Activated CD8-positive, alpha-beta T cell treated with anti-CD3 and anti-CD28 coated beads for 36 hours (primary cell): ENCODE measurements around the gene ZNF181. TPM values are rescaled to one million over a fixed set of nuclear protein-coding genes. Genes with fewer than 3 reads are reported as not detected.

Experiments
- ATAC-seq: fragments of 200-7000 bp; cut with Tn5 transposase; one replicate; pipeline ENCODE4 v1.10.0; 2021; ENCODE audit warnings: mild to moderate bottlenecking, moderate library complexity
- CTCF ChIA-PET: fragments of 350-600 bp; sonication (Branson Sonifier 250); formaldehyde crosslinking; loops from one replicate; lab custom pipeline; 2021; ENCODE audit warnings: antibody characterized with exemption; lab: Charles Lee
- POLR2A ChIA-PET: fragments of 350-600 bp; sonication (Branson Sonifier 250); formaldehyde crosslinking; loops from one replicate; lab custom pipeline; 2021; ENCODE audit warnings: antibody characterized with exemption; lab: Charles Lee
- DNase-seq: peaks from one replicate; pipeline ENCODE4 v3.0.0-alpha.2; 2020
- H3K27ac Mint-ChIP-seq: one replicate; pipeline ENCODE4 v1.8.0; 2021; ENCODE audit warnings: mild to moderate bottlenecking, mixed read lengths
- H3K27me3 Mint-ChIP-seq: one replicate; pipeline ENCODE4 v1.8.0; 2021; ENCODE audit warnings: mixed read lengths
- H3K36me3 Mint-ChIP-seq: one replicate; pipeline ENCODE4 v1.8.0; 2021; ENCODE audit warnings: low read depth, mixed read lengths
- H3K4me1 Mint-ChIP-seq: one replicate; pipeline ENCODE4 v1.8.0; 2021; ENCODE audit warnings: low read depth, mixed read lengths
- H3K4me3 Mint-ChIP-seq: one replicate; pipeline ENCODE4 v1.8.0; 2021; ENCODE audit warnings: mild to moderate bottlenecking, moderate library complexity, mixed read lengths
- H3K9me3 Mint-ChIP-seq: one replicate; pipeline ENCODE4 v1.8.0; 2021; ENCODE audit warnings: mixed read lengths
- intact Hi-C: fragments of 100-400 bp; cut with micrococcal nuclease; formaldehyde crosslinking; loops from one replicate; pipeline ENCODE4 v1.10.0; 2022
- total RNA-seq, 2 experiments: library from RNA; stranded (reverse); gene quantifications; one replicate each; pipeline ENCODE4 v1.2.3, GENCODE V29; 2021
- TF ChIP-seq, protein P1 (sequence below): fragments of 200-600 bp; IDR thresholded peaks from one replicate; pipeline ENCODE4 v1.8.0; 2022; ENCODE audit warnings: antibody characterized with exemption, mild to moderate bottlenecking

ZNF181 gene
- total RNA-seq, 2 experiments from 2014 or later, result 2.8 to 5.1 TPM

DNA sequence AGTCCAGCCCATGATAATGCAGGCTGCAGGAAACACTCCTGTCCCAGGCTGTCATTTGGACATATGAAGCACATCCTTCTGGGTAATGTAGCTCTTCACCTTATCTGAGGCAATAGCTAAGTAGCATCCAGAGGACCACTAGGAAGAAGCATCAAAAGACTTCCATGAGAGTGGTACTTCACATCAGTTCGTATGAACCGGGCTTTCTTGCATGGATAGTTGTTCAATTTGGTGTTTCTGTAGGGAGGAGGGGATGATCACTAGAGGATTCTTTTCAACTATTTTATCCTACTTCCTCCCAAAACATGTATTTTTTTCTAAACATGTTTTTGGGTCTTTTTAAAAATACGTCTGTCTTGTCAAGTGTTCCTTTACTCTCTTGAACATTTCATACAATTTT, 43.7 kb upstream of the ZNF181 start:
- POLR2A ChIA-PET, result interaction anchor here (0.6 kb wide), 1 partner anchor 199 kb away, joined by 3 read pairs; no protein-coding TSS in a partner anchor
- TF ChIP-seq, protein P1, sequence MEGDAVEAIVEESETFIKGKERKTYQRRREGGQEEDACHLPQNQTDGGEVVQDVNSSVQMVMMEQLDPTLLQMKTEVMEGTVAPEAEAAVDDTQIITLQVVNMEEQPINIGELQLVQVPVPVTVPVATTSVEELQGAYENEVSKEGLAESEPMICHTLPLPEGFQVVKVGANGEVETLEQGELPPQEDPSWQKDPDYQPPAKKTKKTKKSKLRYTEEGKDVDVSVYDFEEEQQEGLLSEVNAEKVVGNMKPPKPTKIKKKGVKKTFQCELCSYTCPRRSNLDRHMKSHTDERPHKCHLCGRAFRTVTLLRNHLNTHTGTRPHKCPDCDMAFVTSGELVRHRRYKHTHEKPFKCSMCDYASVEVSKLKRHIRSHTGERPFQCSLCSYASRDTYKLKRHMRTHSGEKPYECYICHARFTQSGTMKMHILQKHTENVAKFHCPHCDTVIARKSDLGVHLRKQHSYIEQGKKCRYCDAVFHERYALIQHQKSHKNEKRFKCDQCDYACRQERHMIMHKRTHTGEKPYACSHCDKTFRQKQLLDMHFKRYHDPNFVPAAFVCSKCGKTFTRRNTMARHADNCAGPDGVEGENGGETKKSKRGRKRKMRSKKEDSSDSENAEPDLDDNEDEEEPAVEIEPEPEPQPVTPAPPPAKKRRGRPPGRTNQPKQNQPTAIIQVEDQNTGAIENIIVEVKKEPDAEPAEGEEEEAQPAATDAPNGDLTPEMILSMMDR, result no peak
- no peaks in the 10 kb centered on the region for H3K4me1 Mint-ChIP-seq
- ATAC-seq, result no peak
- H3K27ac Mint-ChIP-seq, result no peak overlapping the region
- intact Hi-C loops, result no loop called here
- peaks cover 11% of the 10 kb centered on the region for H3K27me3 Mint-ChIP-seq
- peaks cover 10% of the 10 kb centered on the region for H3K36me3 Mint-ChIP-seq
- CTCF ChIA-PET, result no interaction called here
- H3K9me3 Mint-ChIP-seq, result peaks cover 38% of the 10 kb centered on the region
- DNase-seq, result no peak
- H3K4me3 Mint-ChIP-seq, result no peak overlapping the region

DNA sequence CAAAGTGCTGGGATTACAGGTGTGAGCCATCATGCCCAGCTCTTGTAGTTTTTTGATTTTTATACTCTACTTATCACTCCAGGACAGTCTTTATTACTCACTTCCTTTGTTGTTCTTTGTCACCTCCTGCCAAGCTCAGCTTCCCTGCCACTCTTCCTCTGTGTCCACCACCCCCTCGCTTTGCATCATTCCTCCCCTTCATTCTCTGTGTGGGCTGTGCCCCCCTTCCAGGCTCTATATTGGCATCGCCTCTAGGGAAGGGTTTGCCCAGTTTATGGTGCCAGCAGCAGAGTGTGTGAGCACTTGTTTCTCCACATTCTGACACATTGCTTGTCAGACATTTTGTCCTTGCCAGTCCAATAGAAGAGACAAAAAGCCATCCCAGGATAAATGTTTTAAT, 41.5 kb upstream of the ZNF181 start:
- peaks cover 3% of the 10 kb centered on the region for H3K36me3 Mint-ChIP-seq
- H3K27me3 Mint-ChIP-seq, result peaks cover 16% of the 10 kb centered on the region
- H3K27ac Mint-ChIP-seq, result no peak overlapping the region
- H3K9me3 Mint-ChIP-seq, result peaks cover 16% of the 10 kb centered on the region
- no peak overlapping the region for H3K4me3 Mint-ChIP-seq
- POLR2A ChIA-PET, result no interaction called here
- CTCF ChIA-PET, result no interaction called here
- DNase-seq (no peak), ATAC-seq (no peak)
- H3K4me1 Mint-ChIP-seq, result no peaks in the 10 kb centered on the region
- TF ChIP-seq, protein P1, result no peak
- intact Hi-C loops, result no loop called here

DNA sequence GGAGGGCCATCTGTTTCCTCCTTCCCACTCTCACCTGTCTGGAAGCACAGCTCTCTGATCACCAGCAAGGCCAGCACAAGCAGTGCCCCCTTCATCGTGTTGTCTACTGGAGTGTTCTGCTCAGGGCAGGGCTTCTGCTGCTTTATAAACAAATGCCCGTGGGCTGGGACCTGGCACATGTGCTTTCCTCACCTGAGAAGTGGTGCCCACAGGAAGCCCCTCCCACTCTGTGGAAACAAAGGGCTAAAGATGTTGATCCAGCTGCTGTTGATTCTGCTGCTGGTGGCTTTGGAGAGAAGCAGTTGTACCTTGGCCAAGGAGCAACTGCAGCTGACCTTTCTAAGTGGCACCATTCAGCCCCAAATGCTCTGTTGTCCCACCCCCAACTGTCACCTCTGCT, 26.4 kb upstream of the ZNF181 start:
- ATAC-seq (no peak), DNase-seq (no peak)
- TF ChIP-seq, protein P1, result no peak
- POLR2A ChIA-PET, result no interaction called here
- intact Hi-C loops, result no loop called here
- Mint-ChIP-seq H3K9me3 (peaks cover 8% of the 10 kb centered on the region), H3K36me3 (peaks cover 5% of the 10 kb centered on the region), H3K4me1 (peaks cover 2% of the 10 kb centered on the region), H3K27me3 (peaks cover 15% of the 10 kb centered on the region), H3K27ac (no peak overlapping the region), H3K4me3 (no peak overlapping the region)
- CTCF ChIA-PET, result interaction anchor here (1.0 kb wide), 1 partner anchor 67 kb away, joined by 3 read pairs; no protein-coding TSS in a partner anchor

DNA sequence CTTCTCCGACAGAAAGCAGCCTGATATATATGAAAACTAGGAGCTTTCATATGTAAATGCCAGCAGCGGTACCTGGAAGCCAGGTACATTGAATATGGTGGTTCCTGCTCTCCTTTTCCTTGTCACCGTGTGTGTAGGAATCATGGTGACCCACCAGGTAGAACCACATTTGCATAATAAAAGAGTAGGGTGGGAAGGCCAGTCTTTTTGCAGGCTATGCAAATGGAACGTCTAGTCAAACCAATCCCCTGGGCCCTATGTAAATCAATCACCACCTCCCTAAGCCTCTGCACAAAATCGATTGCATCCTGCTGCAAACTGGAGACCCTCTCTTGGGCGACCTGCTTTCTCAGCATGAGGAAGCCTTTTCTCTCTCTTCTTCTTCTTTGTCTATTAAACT, 22.2 kb upstream of the ZNF181 start:
- H3K9me3 Mint-ChIP-seq, result peaks cover 15% of the 10 kb centered on the region
- TF ChIP-seq, protein P1, result no peak
- peaks cover 2% of the 10 kb centered on the region for H3K4me1 Mint-ChIP-seq
- ChIA-PET POLR2A (interaction anchor here (1.0 kb wide), 1 partner anchor 34 kb away, joined by 3 read pairs; the partner anchor contains the start of gene ZNF302), CTCF (interaction anchor here (0.7 to 5.8 kb wide), 15 partner anchors 10 to 248 kb away, joined by 3 to 78 read pairs (median 4); partner anchors contain the start of genes SCGB2B2, ZNF181 and ZNF302)
- H3K36me3 Mint-ChIP-seq, result peaks cover 13% of the 10 kb centered on the region
- DNase-seq, result no peak
- no peak overlapping the region for H3K4me3 Mint-ChIP-seq
- intact Hi-C loops, result loop anchor here (1.0 kb wide), 1 partner anchor 73 kb away; no protein-coding TSS in a partner anchor
- no peak overlapping the region for H3K27ac Mint-ChIP-seq
- no peak for ATAC-seq
- H3K27me3 Mint-ChIP-seq, result peaks cover 15% of the 10 kb centered on the region
